Endothelial cell (in vitro differentiated cells): ENCODE measurements around the gene ENTPD2. TPM values are rescaled to one million over a fixed set of nuclear protein-coding genes. Genes with fewer than 3 reads are reported as not detected.

Experiments used
- DNase-seq: peaks from one replicate; pipeline ENCODE4 v3.0.0; 2021; ENCODE audit warnings: low spot score
- H3K27ac Mint-ChIP-seq: one replicate; pipeline ENCODE4 v1.8.0; 2021; ENCODE audit warnings: mixed read lengths, inconsistent platforms; ENCODE audit not compliant: unreplicated experiment
- H3K27me3 Mint-ChIP-seq: one replicate; pipeline ENCODE4 v1.8.0; 2021; ENCODE audit warnings: mild to moderate bottlenecking, moderate library complexity, mixed read lengths, inconsistent platforms; ENCODE audit not compliant: unreplicated experiment
- H3K36me3 Mint-ChIP-seq: one replicate; pipeline ENCODE4 v1.8.0; 2021; ENCODE audit warnings: mild to moderate bottlenecking, low read depth, mixed read lengths, inconsistent platforms; ENCODE audit not compliant: unreplicated experiment
- H3K4me1 Mint-ChIP-seq: one replicate; pipeline ENCODE4 v1.8.0; 2021; ENCODE audit warnings: mild to moderate bottlenecking, mixed read lengths, inconsistent platforms; ENCODE audit not compliant: unreplicated experiment
- H3K4me3 Mint-ChIP-seq: one replicate; pipeline ENCODE4 v1.8.0; 2021; ENCODE audit warnings: mild to moderate bottlenecking, mixed read lengths, inconsistent platforms; ENCODE audit not compliant: unreplicated experiment
- H3K9me3 Mint-ChIP-seq: one replicate; pipeline ENCODE4 v1.8.0; 2021; ENCODE audit warnings: mixed read lengths, inconsistent platforms; ENCODE audit not compliant: unreplicated experiment
- total RNA-seq: library from RNA; stranded (reverse); fragmentation: NEBNext Ultra II Directional; extraction: Animal tissue kit (Norgen Biotek cat#: 25700); gene quantifications from one replicate; pipeline ENCODE4 v1.2.1, GENCODE V29; 2021; ENCODE audit not compliant: unreplicated experiment
- TF ChIP-seq, protein P1 (sequence below): fragments of 200-600 bp; sonication (generic); IDR thresholded peaks from one replicate; pipeline ENCODE4 v1.5.0; 2021; ENCODE audit warnings: antibody characterized with exemption; ENCODE audit not compliant: unreplicated experiment

The ENTPD2 gene
- total RNA-seq, 1 donor from 2014 or later: 55.6 TPM

DNA sequence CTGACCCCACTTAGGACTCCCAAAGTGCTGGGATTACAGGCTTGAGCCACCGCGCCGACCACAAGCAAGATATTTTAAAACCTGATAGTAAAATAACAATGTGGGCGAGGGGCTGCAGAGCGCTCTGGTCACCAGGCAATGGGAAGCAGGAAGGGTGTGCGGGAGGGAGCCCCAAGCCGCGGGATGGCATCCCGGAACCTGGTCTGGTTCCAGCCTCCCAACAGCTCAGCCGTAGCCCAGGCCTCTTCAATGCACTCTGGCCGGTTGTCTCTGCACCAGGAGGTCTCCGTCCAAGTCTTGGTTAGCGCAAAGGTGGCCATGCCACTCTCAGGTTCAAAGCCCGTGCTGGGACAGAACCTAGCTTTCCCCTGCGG, 22.8 kb upstream of the ENTPD2 start:
- peak overlapping the region; percentile 24 for H3K27ac Mint-ChIP-seq
- H3K4me3 Mint-ChIP-seq: no peak overlapping the region
- H3K9me3 Mint-ChIP-seq: no peaks in the 10 kb centered on the region
- H3K27me3 Mint-ChIP-seq: peaks cover 22% of the 10 kb centered on the region
- no peaks in the 10 kb centered on the region for H3K36me3 Mint-ChIP-seq
- DNase-seq: no peak
- TF ChIP-seq, protein P1, sequence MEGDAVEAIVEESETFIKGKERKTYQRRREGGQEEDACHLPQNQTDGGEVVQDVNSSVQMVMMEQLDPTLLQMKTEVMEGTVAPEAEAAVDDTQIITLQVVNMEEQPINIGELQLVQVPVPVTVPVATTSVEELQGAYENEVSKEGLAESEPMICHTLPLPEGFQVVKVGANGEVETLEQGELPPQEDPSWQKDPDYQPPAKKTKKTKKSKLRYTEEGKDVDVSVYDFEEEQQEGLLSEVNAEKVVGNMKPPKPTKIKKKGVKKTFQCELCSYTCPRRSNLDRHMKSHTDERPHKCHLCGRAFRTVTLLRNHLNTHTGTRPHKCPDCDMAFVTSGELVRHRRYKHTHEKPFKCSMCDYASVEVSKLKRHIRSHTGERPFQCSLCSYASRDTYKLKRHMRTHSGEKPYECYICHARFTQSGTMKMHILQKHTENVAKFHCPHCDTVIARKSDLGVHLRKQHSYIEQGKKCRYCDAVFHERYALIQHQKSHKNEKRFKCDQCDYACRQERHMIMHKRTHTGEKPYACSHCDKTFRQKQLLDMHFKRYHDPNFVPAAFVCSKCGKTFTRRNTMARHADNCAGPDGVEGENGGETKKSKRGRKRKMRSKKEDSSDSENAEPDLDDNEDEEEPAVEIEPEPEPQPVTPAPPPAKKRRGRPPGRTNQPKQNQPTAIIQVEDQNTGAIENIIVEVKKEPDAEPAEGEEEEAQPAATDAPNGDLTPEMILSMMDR: no peak
- no peaks in the 10 kb centered on the region for H3K4me1 Mint-ChIP-seq

DNA sequence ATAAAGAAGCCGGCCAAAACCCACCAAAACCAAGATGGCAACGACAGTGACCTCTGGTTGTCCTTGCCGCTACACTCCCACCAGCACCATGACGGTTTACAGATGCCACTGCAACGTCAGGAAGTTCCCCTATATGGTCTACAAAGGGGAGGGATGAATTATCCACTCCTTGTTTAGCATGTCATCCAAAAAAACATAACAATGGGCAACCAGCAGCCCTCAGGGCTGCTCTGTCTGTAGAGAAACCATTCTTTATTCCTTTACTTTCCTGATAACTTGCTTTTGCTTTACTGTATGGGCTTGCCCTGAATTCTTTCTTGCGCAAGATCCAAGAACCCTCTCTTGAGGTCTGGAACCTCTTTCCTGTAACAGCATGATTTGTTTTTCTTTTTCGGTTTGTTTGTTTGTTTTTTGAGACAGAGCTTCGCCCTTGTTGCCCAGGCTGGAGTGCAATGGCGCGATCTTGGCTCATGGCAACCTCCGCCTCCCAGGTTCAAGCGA, 21.5 kb upstream of the ENTPD2 start:
- no peaks in the 10 kb centered on the region for H3K9me3 Mint-ChIP-seq
- no peak for DNase-seq
- no peaks in the 10 kb centered on the region for H3K36me3 Mint-ChIP-seq
- H3K4me1 Mint-ChIP-seq: peaks cover 4% of the 10 kb centered on the region
- TF ChIP-seq, protein P1: no peak
- no peak overlapping the region for H3K4me3 Mint-ChIP-seq
- peaks cover 25% of the 10 kb centered on the region for H3K27me3 Mint-ChIP-seq
- H3K27ac Mint-ChIP-seq: no peak overlapping the region

DNA sequence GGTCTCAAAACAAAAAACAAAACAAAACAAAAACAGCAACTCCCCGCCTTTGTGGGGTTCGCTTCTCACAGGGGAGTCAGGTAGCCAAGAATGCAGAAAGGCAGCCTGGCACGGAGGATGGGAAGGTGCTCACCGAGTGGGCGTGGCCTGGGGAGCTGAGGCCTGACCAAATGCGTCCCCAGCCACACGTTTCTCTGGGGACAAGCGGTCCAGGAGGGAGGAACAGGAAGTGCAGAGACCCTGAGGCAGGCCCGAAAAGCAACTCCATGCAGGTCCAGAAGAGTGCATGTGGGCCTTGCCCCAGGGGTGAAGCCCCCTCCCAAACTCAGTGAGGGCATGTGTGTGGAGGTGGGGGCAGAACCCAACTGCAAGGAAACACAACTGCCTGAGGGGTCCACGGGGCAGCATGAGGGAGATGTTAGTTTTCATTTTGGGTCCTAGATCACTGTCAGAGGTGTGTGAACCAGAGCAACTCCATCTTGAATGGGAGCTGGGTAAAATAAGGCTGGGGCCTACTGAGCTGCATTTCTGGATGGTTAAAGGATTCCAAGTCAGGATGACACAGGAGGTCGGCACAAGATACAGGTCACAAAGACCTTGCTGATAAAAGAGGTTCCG, 20.9 kb upstream of the ENTPD2 start:
- Mint-ChIP-seq H3K36me3 (no peaks in the 10 kb centered on the region), H3K9me3 (no peaks in the 10 kb centered on the region), H3K4me3 (no peak overlapping the region), H3K27ac (no peak overlapping the region), H3K4me1 (peaks cover 4% of the 10 kb centered on the region), H3K27me3 (peaks cover 22% of the 10 kb centered on the region)
- TF ChIP-seq, protein P1: no peak
- DNase-seq: no peak

DNA sequence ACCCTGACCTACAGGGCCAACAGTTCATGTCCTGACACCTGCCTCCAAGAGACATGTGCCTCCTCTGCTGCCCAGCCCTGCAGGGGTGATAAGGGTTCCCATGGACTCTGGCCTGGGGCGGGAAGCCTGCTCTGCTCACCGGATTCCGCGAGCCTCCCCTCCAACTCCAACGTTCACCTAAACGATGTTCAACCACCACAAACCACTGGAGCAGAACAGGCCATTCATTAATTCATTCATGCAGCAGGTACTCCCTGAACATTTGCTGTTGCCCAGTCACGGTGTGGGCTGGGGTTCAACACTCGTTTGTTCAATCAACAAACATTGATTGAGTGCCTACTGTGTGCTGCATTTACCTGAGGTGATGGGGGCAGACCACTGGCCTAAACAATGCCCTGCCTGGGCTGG, 20.1 kb upstream of the ENTPD2 start:
- H3K27ac Mint-ChIP-seq: no peak overlapping the region
- no peaks in the 10 kb centered on the region for H3K36me3 Mint-ChIP-seq
- H3K4me1 Mint-ChIP-seq: peaks cover 4% of the 10 kb centered on the region
- no peak overlapping the region for H3K4me3 Mint-ChIP-seq
- peaks cover 18% of the 10 kb centered on the region for H3K27me3 Mint-ChIP-seq
- no peaks in the 10 kb centered on the region for H3K9me3 Mint-ChIP-seq
- no peak for DNase-seq
- TF ChIP-seq, protein P1: no peak

DNA sequence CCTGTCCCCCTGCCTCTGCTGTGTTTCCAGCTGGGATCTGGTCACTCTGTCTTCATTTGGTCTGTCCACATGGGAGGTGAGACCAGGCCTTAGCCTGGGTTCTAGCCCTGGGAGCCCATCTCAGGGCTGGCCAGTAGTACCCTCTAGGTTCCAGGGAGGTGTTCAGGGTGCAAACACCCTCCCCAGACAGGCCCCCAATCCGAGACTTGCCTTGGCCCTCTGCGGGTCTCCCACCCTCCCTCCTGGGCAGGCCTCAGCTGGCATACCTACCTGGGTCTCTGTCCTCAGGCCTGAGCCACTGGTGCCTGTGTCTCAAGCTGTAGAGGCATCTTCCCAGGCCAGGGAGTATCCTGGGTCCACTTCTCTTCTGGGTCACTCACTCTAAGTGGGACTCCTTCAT, 17.4 kb upstream of the ENTPD2 start:
- peaks cover 18% of the 10 kb centered on the region for H3K27me3 Mint-ChIP-seq
- H3K36me3 Mint-ChIP-seq: no peaks in the 10 kb centered on the region
- H3K27ac Mint-ChIP-seq: no peak overlapping the region
- H3K4me3 Mint-ChIP-seq: no peak overlapping the region
- no peak for DNase-seq
- TF ChIP-seq, protein P1: no peak
- no peaks in the 10 kb centered on the region for H3K9me3 Mint-ChIP-seq
- peaks cover 4% of the 10 kb centered on the region for H3K4me1 Mint-ChIP-seq
